DND-41 (cell line): Measurements from ENCODE around the gene FPGT.

Experiments
- CTCF ChIP-seq: IDR thresholded peaks from 2 replicates; pipeline ENCODE4 v1.5.1; 2012; ENCODE audit warnings: borderline replicate concordance, low read length, moderate library complexity, mild to moderate bottlenecking; ENCODE audit not compliant: poor library complexity, severe bottlenecking; ENCODE audit errors: extremely low read depth
- EZH2 ChIP-seq: IDR thresholded peaks from 3 replicates; pipeline ENCODE4 v1.6.1; 2012; ENCODE audit warnings: borderline replicate concordance, low read depth, mild to moderate bottlenecking, moderate library complexity, low read length, inconsistent platforms; ENCODE audit not compliant: severe bottlenecking

DNA sequence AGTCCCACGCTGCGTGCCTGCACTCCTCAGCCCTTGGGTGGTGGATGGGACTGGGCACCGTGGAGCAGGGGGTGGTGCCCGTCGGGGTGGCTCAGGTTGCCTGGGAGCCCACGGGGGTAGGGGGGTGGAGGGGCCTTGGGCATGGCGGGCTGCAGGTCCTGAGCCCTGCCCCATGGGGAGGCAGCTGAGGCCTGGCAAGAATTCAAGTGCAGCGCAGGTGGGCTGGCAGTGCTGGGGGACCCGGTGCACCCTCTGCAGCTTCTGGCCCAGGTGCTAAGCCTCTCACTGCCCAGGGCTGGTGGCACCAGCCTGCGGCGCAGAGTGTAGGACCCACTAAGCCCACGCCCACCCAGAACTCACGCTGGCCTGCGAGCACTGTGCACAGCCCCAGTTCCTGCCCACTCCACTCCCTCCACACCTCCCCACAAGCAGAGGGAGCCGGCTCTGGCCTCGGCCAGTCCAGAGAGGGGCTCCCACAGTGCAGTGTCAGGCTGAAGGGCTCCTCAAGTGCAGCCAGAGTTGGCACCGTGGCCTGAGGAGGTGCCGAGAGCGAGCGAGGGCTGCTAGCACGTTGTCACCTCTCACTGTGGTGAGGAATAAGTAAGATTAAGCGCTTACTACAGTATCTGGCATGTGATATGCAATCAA, 50.0 kb downstream of the FPGT start:
- no peak for TF ChIP-seq CTCF
- TF ChIP-seq EZH2 = no peak
